Measurements from ENCODE around the gene RIPOR2.

GRCh38 chr6:24979176-24979575, 43.4 kb upstream of the RIPOR2 start:
- no peak for TF ChIP-seq CTCF (conservative IDR thresholded peaks at IDR 0.05; ENCODE audit: low read depth in 2 of 2)
- no peak for TF ChIP-seq POLR2AphosphoS5 (IDR thresholded peaks at IDR 0.05; ENCODE audit: low read depth)
- TF ChIP-seq NANOG (IDR thresholded peaks at IDR 0.05; ENCODE audit: borderline replicate concordance): no peak
- TF ChIP-seq JUNB (IDR thresholded peaks at IDR 0.05; ENCODE audit: unreplicated experiment): no peak
- no peak for TF ChIP-seq REST (IDR thresholded peaks at IDR 0.05; ENCODE audit: unreplicated experiment)
- no peak for TF ChIP-seq EZH2phosphoT487 (IDR thresholded peaks at IDR 0.05; ENCODE audit: unreplicated experiment)
- no peak for TF ChIP-seq EZH2 (IDR thresholded peaks at IDR 0.05; ENCODE audit: low read depth, unreplicated experiment)
- no peak for TF ChIP-seq CREB1 (CRISPR knock-in tag; IDR thresholded peaks at IDR 0.05; ENCODE audit: low read depth)
- no peak for TF ChIP-seq STAT1 (IDR thresholded peaks at IDR 0.05; ENCODE audit: unreplicated experiment)
- no peak for TF ChIP-seq ETS1 (IDR thresholded peaks at IDR 0.05)
- no peak for TF ChIP-seq ZNF114 (CRISPR knock-in tag; IDR thresholded peaks at IDR 0.05)
- no peak for TF ChIP-seq ZNF462 (CRISPR knock-in tag; IDR thresholded peaks at IDR 0.05)
- TF ChIP-seq ZNF331 (CRISPR knock-in tag; IDR thresholded peaks at IDR 0.05; ENCODE audit: low read depth): no peak

Data from GM23338 (cell line).